ENCODE measurements around the gene LPAR1.

The LPAR1 gene

DNA sequence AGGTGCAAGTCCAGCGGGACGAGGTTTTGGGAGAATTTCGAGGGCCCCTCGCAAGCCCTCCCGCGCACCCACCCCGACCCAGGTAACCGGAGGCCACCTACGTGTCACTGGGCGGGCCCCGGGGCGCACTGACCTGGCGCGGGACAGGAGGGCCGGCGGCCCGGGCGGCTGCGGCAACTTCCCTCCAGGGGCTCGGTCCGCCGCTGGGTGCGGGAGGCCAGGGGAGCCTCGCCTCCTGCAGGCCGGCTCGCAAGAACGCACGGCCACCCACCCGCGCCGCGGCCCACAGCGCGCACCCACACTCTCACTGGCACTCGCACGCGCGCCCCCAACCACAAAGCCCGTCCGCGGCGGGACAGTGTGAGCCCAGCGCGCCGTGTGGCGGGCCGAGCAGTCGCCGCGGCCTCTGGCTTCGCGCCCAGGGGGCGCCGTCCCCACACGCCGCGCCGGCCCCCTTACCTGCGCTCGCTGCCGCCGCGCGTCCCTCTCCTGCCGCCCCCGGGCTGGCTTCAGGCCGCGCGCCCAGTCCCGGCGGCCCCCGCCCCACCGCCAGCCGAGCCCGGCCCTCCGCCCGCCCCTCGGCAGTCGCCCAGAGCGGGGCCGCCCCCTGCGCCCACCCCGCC is 451 bp downstream of the LPAR1 start:
- DNase-seq (ENCODE audit: low read depth in 2 of 2) = no peak

GRCh38 chr9:111037356-111037707 is 938 bp downstream of the LPAR1 start:
- DNase-seq (ENCODE audit: low read depth in 2 of 2) = no peak

- DNase-seq (ENCODE audit: low read depth in 2 of 2) = no peak
Observed at GRCh38 chr9:111036946-111037345, 1.3 kb downstream of the LPAR1 start.

DNA sequence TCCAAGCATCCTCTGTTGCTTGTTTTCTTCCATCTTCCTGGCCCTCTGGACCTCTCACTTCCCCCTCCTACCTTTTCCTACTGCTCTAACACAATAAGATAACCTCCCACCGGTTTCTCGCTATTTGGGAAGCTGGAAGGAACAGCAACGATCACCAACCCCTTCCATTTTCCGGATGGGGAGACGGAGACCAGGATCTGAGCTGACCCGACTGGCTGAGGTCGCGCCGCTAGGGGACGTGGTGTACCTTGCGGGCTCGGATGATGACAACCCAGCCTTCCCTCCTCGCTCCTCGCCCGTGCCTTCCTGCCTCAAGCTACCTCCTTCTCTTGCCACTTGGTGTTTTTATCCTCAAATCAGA is 1.9 kb downstream of the LPAR1 start:
- no peak for DNase-seq (ENCODE audit: low read depth in 2 of 2)

DNA sequence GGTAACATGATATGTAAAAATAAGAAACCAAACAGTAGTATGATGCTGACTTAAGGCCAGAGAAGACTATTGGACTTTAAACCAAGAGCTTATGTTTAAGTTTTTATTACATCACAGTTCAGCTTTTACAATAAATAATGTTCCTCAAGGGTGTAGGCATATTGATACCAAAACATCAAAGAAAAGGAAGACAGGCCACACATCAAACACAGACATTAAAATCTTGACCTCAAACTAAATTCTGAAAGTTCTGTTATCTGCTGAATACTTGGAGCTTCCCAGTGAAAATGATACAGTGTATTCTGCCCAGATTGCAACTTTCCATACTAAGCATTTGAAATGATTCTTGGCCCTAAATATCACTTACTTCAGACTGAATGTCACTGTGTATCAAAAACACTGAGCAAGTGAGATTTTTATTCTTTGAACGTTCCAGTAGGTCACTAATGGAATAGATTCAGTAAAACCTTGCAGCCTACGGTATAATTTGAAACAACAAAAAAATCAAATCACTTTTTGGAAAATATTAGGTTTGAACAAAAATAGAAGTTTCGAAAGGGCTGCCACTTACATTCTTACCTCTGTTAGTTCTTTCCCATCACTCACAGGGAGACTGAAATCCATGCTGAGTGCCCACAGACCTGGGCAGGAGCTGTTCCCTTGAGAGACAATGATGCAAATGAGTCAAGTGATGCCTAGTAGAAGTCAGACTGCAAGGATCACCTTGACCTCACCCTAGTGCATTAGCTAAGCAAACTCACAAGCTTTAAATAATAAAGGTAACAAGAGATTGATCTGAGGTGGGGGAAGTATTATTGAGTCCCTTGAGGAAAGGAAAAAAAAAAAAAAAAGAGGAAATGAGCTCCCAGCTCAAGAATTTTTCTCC is 2.5 kb downstream of the LPAR1 start:
- DNase-seq (ENCODE audit: low read depth in 2 of 2) = no peak

DNA sequence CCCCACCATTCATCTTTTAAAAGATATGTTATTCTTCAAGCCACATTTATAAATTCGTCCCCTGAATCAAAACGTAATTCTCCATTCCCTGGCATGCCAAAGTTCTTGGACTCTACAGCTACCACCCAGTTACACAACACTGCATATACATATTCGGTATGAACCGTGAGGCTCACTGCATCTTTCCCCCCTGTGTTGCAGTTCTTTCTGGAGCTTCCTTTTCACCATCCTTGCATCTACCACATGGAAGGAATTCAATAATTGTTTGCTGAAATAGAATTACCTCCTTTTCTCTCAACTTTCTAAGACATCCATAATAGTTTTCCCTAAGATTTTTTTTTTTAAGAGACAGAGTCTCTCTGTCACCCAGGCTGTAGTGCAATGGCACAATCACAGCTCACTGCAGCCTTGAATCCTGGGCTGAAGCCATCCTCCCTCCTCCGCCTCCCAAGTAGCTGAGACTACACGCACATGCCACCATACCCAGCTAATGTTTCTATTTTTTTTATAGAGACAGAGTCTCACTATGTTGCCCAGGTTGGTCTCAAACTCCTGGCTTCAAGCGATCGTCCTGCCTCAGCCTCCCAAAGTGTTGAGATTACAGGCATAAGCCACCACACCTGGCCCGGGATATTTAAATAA is 3.3 kb downstream of the LPAR1 start:
- DNase-seq (ENCODE audit: low read depth in 2 of 2) = no peak

GRCh38 chr9:111034170-111034897 is 3.9 kb downstream of the LPAR1 start:
- no peak for DNase-seq (ENCODE audit: low read depth in 2 of 2)

DNA sequence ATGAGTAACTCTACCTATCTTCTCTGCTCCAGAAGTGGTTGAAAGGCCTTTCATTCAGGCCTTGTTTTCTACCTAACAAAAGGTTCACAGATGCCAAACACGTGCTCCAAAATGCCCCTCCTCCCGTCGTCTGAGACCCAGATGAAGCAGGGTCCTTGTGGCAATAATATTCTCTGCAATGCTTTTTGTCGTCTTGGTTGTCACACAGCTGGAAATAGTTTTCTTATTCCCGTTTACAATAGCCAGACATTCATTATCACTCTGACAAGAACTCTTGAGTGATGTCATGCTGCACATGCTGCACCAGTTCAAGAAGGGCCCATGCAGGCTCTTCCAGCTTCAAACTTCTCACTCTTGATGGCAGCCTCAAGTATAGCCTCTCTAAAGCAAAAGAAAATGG is 7.8 kb downstream of the LPAR1 start:
- no peak for DNase-seq (ENCODE audit: low read depth in 2 of 2)

- DNase-seq (ENCODE audit: low read depth in 2 of 2) = no peak
Observed at GRCh38 chr9:111029260-111029659, 9.0 kb downstream of the LPAR1 start.

- no peak for DNase-seq (ENCODE audit: low read depth in 2 of 2)
Observed at GRCh38 chr9:111027798-111028197, 10.5 kb downstream of the LPAR1 start.

GRCh38 chr9:111023128-111023527 is 15.1 kb downstream of the LPAR1 start:
- no peak for DNase-seq (ENCODE audit: low read depth in 2 of 2)

GRCh38 chr9:111020594-111020993 is 17.7 kb downstream of the LPAR1 start:
- no peak for DNase-seq (ENCODE audit: low read depth in 2 of 2)

DNA sequence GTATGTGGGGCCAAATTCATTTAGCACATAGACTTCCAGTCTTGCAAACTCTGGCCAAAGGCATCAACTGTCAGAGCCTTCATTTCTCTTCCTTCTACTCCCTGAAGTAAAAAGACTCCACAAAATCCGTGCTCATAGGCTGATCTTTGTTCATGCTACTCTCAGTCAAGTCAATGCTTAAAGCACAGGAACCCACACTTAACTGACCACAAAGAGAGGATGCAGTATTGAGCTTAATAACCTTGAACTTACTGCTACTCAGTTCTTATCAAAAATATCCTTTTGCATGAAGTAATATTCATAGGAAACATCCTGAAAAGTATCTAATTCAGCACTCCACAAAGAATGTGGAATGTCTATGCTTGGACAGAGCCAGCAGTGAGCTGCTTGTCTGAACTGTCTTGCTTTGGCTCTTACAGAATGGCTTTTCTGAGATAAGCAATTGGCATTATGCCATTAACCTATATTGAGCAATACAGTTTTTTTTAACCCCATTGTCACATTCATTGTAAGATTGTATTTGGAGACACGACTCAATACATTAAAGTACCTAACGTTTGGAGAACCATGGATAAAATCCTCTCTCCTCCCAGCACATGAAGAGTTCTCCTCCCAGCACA is 21.7 kb downstream of the LPAR1 start:
- DNase-seq (ENCODE audit: low read depth in 2 of 2) = no peak

GRCh38 chr9:111016016-111016415 is 22.3 kb downstream of the LPAR1 start:
- DNase-seq (ENCODE audit: low read depth in 2 of 2) = no peak

DNA sequence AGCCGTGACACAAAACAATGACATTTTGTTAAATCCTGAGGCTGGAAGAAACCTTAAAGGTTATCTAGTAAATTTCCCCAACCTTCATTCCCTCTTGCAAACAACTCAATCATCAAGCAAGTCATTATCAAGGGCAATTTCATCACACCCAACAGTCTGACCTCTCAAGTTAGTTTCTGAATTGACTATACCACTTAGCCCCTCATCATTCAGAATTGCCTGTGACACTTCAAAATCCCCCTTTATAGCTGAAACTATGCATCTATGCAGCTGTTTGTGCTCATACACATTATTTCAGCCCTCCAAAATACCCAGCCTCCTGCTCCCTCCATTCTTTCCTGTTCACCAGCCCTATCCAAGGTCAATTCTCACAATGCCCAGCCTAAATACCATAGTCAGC is 24.6 kb downstream of the LPAR1 start:
- DNase-seq (ENCODE audit: low read depth in 2 of 2) = no peak

GRCh38 chr9:111013250-111013649 is 25.0 kb downstream of the LPAR1 start:
- no peak for DNase-seq (ENCODE audit: low read depth in 2 of 2)

DNA sequence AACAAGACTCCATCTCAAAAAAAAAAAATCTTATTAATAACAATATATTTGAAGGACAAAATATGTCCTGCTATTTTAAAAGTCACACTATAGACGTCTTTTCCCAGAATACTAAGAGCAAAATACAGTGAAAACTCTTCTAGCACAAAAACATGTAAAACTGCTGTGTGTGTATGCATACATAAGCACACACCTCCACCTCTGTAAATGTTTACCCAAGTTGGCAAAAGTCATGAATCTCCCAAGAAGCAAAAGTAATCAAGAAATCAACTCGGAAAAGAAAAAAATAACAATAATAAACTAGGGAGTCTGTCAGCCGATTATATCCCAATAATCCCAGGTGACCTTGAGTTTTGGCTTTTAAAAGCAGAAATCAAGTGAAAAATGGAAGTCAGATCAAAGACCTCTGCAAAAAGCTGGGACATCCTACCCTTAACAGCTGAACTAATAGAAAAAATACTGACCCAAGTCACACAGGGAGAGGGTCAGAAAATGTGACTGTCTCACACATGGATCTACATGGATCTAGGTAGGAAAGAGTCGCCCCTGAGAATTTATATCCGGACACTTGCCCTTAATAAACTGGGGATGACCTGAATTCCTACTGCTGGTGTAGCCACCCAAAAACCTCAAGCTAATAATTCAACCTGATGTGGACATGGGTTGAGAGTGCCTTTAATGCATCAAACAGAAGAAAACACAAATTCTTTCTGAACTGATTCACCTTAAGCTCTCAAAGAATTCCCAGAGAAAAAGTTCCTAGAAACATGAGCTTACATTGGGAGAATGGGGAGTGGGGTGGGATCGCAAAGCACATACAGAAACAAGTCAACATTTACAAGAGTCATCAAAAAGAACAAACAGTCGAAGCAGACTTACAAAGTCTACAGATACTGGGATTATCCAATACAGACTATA is 29.9 kb downstream of the LPAR1 start:
- DNase-seq (ENCODE audit: low read depth in 2 of 2) = no peak

- no peak for DNase-seq (ENCODE audit: low read depth in 2 of 2)
Observed at GRCh38 chr9:111005746-111006470, 32.4 kb downstream of the LPAR1 start.

GRCh38 chr9:111004936-111005335 is 33.3 kb downstream of the LPAR1 start:
- DNase-seq (ENCODE audit: low read depth in 2 of 2) = no peak

GRCh38 chr9:111003182-111003581 is 35.1 kb downstream of the LPAR1 start:
- DNase-seq (ENCODE audit: low read depth in 2 of 2) = no peak
